Measurements from ENCODE around the gene TIMM8B. TPM values are rescaled to one million over a fixed set of nuclear protein-coding genes. Genes with fewer than 3 reads are reported as not detected.

TIMM8B gene
- total and polyA plus RNA-seq, 10 of the 15 experiments (the other 5 are each of a cell fraction or from before 2014, with no cell fraction given): 64.9 to 271 (median 139) TPM

- TF ChIP-seq MYB (IDR thresholded peaks at IDR 0.05; ENCODE audit: borderline replicate concordance, low read depth, low read length): peak; percentile 33; the same call in 1 of the 2 replicates
- TF ChIP-seq, protein P1, sequence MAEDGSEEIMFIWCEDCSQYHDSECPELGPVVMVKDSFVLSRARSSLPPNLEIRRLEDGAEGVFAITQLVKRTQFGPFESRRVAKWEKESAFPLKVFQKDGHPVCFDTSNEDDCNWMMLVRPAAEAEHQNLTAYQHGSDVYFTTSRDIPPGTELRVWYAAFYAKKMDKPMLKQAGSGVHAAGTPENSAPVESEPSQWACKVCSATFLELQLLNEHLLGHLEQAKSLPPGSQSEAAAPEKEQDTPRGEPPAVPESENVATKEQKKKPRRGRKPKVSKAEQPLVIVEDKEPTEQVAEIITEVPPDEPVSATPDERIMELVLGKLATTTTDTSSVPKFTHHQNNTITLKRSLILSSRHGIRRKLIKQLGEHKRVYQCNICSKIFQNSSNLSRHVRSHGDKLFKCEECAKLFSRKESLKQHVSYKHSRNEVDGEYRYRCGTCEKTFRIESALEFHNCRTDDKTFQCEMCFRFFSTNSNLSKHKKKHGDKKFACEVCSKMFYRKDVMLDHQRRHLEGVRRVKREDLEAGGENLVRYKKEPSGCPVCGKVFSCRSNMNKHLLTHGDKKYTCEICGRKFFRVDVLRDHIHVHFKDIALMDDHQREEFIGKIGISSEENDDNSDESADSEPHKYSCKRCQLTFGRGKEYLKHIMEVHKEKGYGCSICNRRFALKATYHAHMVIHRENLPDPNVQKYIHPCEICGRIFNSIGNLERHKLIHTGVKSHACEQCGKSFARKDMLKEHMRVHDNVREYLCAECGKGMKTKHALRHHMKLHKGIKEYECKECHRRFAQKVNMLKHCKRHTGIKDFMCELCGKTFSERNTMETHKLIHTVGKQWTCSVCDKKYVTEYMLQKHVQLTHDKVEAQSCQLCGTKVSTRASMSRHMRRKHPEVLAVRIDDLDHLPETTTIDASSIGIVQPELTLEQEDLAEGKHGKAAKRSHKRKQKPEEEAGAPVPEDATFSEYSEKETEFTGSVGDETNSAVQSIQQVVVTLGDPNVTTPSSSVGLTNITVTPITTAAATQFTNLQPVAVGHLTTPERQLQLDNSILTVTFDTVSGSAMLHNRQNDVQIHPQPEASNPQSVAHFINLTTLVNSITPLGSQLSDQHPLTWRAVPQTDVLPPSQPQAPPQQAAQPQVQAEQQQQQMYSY (CRISPR knock-in tag; IDR thresholded peaks at IDR 0.05): no peak
- no peak for TF ChIP-seq YBX1 (IDR thresholded peaks at IDR 0.05)
- peak; percentile 89 for TF ChIP-seq RUNX3 (IDR thresholded peaks at IDR 0.05; ENCODE audit: low read length)
- TF ChIP-seq, protein P2, sequence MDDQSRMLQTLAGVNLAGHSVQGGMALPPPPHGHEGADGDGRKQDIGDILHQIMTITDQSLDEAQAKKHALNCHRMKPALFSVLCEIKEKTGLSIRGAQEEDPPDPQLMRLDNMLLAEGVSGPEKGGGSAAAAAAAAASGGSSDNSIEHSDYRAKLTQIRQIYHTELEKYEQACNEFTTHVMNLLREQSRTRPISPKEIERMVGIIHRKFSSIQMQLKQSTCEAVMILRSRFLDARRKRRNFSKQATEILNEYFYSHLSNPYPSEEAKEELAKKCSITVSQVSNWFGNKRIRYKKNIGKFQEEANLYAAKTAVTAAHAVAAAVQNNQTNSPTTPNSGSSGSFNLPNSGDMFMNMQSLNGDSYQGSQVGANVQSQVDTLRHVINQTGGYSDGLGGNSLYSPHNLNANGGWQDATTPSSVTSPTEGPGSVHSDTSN (IDR thresholded peaks at IDR 0.05; ENCODE audit: insufficient replicate concordance, low read depth, low read length): no peak
- no peak for TF ChIP-seq POLR2AphosphoS2 (IDR thresholded peaks at IDR 0.05; ENCODE audit: low read depth, low read length)
- no peak for TF ChIP-seq SREBF1 (IDR thresholded peaks at IDR 0.05; ENCODE audit: low read length)
- TF ChIP-seq RCOR1 (conservative IDR thresholded peaks at IDR 0.05; ENCODE audit: low read depth, low read length): no peak
- no peak for TF ChIP-seq NR2C2 (IDR thresholded peaks at IDR 0.05; ENCODE audit: borderline replicate concordance, control insufficient read depth, insufficient read length, low read depth)
- TF ChIP-seq ESRRA (IDR thresholded peaks at IDR 0.05; ENCODE audit: low read length): no peak
- peak; percentile 58; the same call in 1 of the 2 replicates for TF ChIP-seq NFIC (IDR thresholded peaks at IDR 0.05; ENCODE audit: low read depth, low read length)
- peak; percentile 75 for TF ChIP-seq TAF1 (IDR thresholded peaks at IDR 0.05; ENCODE audit: borderline replicate concordance, low read depth, low read length)
- TF ChIP-seq BMI1 (IDR thresholded peaks at IDR 0.05; ENCODE audit: borderline replicate concordance): peak; percentile 97
- TF ChIP-seq STAT3 (IDR thresholded peaks at IDR 0.05; ENCODE audit: low read depth, low read length): no peak
- TF ChIP-seq POLR2A (IDR thresholded peaks at IDR 0.05; ENCODE audit: low read depth, low read length): peak; percentile 78
- TF ChIP-seq WRNIP1 (IDR thresholded peaks at IDR 0.05; ENCODE audit: borderline replicate concordance, low read depth, low read length): peak; percentile 97; the same call in 1 of the 2 replicates
- TF ChIP-seq, protein P3, sequence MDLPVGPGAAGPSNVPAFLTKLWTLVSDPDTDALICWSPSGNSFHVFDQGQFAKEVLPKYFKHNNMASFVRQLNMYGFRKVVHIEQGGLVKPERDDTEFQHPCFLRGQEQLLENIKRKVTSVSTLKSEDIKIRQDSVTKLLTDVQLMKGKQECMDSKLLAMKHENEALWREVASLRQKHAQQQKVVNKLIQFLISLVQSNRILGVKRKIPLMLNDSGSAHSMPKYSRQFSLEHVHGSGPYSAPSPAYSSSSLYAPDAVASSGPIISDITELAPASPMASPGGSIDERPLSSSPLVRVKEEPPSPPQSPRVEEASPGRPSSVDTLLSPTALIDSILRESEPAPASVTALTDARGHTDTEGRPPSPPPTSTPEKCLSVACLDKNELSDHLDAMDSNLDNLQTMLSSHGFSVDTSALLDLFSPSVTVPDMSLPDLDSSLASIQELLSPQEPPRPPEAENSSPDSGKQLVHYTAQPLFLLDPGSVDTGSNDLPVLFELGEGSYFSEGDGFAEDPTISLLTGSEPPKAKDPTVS (IDR thresholded peaks at IDR 0.05; ENCODE audit: low read depth, low read length): 0 out of 2 replicates have a peak, but pooled peaks have one; percentile 45
- TF ChIP-seq ATF7 (IDR thresholded peaks at IDR 0.05; ENCODE audit: low read depth): peak; percentile 78
- TF ChIP-seq NBN (IDR thresholded peaks at IDR 0.05): peak; percentile 96
- TF ChIP-seq, protein P4, sequence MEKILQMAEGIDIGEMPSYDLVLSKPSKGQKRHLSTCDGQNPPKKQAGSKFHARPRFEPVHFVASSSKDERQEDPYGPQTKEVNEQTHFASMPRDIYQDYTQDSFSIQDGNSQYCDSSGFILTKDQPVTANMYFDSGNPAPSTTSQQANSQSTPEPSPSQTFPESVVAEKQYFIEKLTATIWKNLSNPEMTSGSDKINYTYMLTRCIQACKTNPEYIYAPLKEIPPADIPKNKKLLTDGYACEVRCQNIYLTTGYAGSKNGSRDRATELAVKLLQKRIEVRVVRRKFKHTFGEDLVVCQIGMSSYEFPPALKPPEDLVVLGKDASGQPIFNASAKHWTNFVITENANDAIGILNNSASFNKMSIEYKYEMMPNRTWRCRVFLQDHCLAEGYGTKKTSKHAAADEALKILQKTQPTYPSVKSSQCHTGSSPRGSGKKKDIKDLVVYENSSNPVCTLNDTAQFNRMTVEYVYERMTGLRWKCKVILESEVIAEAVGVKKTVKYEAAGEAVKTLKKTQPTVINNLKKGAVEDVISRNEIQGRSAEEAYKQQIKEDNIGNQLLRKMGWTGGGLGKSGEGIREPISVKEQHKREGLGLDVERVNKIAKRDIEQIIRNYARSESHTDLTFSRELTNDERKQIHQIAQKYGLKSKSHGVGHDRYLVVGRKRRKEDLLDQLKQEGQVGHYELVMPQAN (conservative IDR thresholded peaks at IDR 0.05): peak; percentile 86
- TF ChIP-seq SP1 (IDR thresholded peaks at IDR 0.05; ENCODE audit: low read depth, low read length): peak; percentile 46
- peak in 1 of 2 experiments; percentile 51; a peak in 1 of 4 replicates for TF ChIP-seq ETV6 (conservative IDR thresholded peaks at IDR 0.05 in 1 of 2, IDR thresholded peaks at IDR 0.05 in 1 of 2; ENCODE audit: borderline replicate concordance in 1 of 2, low read depth in 1 of 2)
Observed at GRCh38 chr11:112073941-112074811, 12.4 kb downstream of the TIMM8B start, which contains the start of the genes NKAPD1 and PIH1D2 (continued).
